GM18505 (cell line): ENCODE data around the gene RANBP1.
A peak's percentile ranks its signal among the peaks of the same experiment; 100 is the strongest.

Experiments
- ATAC-seq: cut with Tn5 transposase; IDR thresholded peaks from one replicate; pipeline ENCODE4 v1.9.1; 2021; ENCODE audit not compliant: unreplicated experiment
- POLR2A ChIP-seq: IDR thresholded peaks from 4 replicates; pipeline ENCODE4 v1.6.1; 2011; ENCODE audit warnings: borderline replicate concordance; ENCODE audit not compliant: insufficient read depth, insufficient read length; ENCODE audit errors: extremely low read depth

RANBP1 gene

DNA sequence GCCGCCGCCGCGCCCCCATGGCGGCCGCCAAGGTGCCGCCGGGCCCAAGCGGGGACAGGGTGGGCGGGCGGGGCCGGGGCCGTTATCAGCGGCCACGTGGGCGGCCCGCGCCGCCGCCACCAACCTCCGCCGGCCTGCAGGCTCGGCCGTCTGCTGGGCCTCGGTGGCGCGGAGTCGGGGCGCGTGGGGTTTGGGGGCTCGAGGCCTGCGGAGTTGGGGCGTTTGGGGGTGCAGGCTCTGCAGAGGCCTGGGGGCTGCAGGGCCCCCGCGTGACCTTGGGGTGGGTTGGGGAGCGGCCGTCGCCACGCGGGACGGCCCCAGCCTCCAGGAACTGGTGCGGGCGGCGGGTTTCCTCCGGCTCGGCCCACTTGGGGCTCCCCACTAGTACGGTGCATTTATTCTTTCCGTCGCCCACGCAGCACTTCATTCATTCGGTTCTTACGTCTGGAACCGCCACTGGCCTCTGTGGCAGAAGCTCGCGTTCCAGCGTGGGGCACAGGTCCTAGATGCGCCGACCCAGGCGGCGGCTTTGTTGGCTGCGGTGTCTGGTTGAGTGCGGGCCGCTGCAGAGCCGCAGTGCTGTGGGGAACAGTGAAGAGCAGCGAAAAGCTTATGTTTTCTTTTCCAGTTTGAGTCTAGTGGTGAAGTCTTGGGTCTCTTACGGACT is 1.9 kb downstream of the RANBP1 start:
- TF ChIP-seq POLR2A: peak; percentile 49
- ATAC-seq: peak; percentile 21

DNA sequence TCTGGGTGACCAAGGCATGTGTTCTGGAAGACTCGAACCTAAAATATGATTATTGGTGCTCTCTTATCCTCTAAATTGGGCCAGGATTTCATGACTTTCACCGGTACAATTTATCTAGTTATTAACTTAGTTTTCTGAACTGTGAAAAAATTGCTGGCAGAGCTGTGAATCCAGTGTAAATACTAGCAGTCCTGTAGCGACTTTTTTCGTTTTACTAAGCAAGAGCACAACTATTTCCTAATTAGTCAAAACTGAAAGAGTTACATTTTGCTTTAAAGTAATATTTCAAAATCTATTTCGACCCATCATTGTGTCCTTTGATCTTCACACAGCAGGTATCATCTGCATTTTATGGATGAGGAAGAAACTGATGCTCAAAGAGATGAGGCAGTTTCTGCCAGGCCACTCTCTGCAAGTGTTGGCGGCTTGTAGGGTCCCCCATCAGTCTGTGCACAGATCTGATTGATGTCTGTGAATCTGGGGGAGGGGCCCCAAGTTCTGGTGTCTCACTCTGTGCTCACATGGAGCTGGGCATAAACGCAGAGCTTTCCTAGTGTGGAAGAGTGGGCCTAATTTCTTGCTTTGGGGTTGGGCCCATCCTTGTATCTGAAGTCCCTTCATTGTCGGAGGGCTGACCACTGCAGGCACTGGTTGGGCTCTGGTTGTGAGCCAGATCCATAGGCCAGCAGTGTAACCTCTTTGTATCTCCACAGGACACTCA is 2.6 kb downstream of the RANBP1 start:
- TF ChIP-seq POLR2A: no peak
- ATAC-seq: no peak

DNA sequence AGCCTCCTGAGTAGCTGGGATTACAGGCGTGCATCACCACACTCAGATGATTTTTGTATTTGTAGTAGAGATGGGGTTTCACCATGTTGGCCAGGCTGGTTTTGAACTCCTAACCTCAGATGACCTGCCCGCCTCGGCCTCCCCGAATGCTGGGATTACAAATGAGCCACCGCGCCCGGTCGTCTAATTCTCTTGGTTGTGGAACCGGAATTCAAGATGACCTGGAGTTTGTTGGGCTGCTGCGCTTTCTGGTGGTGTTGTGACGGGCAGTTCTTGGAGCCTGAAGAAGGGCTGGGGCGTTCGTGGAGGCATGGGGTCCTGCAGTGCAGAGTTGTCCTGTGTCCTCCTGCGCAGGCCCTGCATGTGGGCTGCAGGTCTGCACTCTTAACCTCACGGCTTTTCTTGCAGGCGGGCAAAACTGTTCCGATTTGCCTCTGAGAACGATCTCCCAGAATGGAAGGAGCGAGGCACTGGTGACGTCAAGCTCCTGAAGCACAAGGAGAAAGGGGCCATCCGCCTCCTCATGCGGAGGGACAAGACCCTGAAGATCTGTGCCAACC is 6.0 kb downstream of the RANBP1 start:
- ATAC-seq: no peak

DNA sequence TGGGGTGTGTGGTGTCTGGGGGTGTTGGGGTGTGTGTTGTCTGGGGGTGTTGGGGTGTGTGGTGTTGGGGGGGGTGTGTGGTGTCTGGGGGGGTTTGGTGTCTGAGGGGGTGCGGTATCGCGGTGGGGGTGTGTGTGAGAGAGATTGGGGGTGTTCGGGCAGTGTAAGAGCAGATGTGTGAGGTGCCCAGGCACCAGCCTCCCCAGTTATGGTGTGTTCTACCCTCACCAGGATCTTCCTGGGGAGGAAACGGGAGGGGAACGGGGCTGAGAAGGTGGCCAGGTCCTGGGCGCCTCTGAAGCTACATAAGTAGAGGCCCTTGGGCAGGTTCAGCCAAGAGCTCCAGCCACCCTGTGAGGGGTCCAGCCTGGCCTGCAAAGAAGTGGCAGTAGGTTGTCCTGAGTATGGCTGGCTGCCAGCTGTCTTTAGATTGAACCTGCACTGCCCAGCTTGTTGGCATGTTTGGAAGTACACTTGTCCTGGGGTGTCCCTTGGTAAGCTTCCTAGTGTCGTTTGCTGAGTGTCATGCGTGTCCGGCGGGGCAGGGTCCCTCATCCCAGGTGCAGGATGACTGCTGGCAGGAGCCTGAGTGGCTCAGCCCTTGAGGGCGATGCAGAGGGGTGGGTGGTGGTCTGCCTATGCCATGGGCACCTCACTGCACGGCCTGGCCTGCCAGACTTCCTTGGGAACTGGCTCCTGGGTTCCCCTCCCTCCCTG is 7.6 kb downstream of the RANBP1 start:
- TF ChIP-seq POLR2A: no peak
- ATAC-seq: no peak

More for the DNA sequence above, 6.0 kb downstream of the RANBP1 start:
- no peak for TF ChIP-seq POLR2A

DNA sequence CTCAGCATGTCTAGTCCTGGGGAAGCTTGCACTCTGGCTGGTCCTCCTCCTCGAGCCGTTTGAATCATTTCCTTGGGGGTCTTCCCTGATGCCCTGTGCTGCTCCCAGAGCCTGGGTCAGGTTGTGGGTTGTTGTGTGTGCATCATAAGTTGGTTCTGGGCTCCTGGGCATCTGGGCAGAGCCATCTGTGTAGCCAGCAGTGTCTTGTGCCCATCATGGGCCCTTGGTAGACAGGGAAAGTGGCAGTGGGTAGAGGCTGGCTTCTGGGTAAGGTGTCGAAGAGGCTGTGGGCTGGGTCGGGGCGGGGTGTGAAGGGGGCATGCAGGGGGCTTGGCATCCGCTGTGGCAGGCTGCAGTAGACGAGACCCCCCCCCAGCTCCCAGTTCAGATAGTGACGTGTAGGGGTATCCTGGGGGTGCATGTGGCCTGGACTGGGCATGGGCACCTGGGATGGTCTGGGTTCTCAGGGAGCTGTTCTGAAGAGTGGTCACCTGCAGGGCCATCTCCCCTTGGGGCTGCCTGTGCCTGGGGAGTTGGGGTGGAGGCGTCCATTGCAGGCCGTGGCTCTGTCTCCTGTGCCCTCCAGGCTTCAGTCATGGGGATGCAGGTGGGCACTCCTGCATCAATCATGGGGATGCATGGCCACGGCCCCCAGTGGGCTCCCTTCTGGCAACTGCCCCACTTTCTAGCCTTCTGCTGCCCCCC is 8.3 kb downstream of the RANBP1 start:
- ATAC-seq: no peak
- TF ChIP-seq POLR2A: no peak

DNA sequence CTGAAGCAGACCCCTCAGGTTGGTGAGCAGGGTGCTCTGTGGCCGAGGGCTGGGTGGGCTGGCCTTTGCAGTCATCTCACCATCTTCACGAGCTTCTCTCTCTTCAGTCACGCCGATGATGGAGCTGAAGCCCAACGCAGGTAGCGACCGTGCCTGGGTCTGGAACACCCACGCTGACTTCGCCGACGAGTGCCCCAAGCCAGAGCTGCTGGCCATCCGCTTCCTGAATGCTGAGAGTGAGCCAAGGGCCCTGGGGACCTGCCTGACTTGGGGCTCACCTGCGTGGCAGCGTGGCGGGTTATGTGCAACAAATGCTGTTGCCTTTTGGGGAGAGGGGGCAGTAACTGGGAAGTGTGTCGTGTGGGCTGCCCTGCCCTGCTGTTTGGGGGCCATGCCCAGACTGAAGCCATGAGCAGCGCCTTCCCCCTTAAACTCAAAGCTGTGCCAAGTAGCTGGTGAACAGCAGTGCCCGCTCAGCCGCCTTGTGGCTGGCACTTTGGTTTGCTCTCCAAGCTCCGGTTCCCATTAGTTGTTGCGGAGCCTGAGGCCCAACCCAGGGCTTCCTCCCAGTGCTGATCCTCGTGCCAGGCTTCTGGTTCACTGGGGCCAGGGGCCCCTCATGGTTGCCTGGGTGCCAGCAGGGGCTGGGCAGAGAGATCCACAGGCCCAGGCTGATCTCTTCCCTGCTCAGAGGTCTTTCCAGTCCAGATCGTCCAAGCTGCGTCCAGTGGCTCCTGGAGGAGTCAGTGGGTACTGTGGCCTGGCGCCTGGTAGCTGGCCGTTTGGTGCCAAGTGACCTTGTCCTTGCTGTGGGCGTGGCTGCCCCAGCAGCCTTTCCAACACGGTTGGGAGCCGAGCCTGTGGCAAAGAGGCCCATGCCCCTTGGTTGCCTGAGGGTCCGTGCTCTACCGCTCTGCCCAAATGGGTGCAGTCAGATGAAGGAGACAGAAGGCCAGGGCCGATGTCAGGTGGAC is 9.6 kb downstream of the RANBP1 start:
- ATAC-seq: no peak
- TF ChIP-seq POLR2A: no peak

DNA sequence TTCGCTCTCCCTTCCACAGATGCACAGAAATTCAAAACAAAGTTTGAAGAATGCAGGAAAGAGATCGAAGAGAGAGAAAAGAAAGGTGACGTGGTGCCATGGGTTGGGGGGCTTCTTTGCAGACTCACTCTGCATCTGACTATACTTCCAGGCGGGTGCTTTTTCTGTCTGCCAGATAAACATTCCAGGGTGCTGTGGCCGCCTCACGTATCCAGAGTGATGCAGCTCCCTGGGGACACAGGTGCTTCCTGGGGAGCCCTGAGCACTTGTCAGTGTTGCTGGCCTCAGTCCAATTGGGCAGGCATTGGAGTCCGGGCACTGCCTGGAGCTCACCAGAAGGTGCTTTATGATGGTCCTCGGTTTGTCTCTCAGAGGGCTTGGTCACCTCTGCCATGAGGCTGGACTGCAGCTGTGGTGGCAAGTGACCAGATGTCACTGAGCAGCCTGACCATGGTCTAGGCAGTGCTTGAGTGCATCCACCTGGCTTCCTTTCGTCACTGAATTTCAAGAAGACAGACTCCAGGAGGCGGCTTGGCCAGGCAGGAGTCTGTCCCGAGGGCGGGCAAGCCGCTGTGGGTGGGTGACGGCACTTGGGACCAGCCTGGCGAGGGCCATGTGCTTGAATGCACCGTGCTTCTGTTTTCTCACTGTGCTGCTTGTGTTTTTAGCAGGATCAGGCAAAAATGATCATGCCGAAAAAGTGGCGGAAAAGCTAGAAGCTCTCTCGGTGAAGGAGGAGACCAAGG is 10.6 kb downstream of the RANBP1 start:
- no peak for ATAC-seq
- TF ChIP-seq POLR2A: no peak

DNA sequence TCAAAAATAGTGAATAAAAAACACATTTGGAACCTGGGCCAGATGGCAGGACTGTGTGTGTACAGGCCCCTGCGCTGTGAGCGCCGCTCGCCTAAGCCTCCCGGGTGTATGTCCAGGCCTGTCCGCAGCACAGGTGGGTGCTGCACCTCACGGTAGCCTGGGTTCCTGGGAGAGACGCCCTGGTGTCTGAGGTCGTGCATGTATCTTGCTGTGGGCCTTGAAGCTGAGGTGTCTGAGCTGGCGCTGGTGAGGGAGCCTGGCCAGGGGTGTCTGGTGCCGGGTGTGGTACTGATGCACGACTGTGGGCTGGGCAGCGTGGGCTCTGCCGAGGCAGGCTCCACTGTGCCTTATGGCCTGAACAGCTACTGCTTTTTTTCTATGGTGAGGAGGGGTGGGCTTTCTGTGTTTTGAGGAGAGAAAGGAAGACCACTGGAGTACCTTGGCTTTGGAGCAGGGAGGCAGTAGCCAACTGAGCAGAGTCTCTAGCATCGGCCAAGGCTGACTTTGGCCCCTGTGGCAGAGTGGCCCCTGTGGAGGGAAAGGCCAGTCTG is 11.5 kb downstream of the RANBP1 start:
- no peak for ATAC-seq
- no peak for TF ChIP-seq POLR2A

DNA sequence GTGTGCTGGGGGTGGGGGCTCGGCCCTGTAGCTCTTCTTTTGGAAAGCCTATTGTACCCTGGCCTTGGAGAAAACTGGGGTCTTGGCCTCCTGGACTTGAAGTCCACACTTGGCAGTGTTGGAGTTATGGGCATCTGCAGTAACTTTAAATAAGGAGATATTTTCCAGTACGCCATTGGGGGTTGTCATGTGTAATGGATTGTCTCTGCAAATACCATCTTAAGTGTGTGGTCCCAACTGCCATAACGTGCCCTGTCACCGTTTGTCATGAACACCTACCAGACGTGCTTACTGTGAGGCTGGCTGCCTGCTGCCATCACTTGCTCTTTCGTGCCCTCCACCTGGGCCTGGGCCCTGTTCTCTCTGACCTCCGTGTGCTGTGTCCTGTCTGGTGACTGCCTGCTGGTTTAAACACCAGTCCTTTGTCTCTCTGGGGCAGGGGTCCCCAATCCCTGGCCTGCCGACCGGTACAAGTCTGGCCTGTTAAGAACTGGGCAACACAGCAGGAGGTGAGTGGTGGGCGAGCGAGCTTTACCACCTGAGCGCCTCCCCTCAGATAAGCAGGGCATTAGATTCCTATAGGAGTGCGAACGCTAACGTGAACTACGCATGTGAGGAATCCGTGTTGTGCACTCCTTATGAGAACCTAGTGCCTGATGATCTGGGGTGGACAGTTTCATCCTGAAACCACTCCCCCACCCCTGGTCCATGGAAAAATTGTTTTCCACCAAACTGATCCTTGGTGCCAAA is 12.1 kb downstream of the RANBP1 start:
- ATAC-seq: no peak
- peak; percentile 14 for TF ChIP-seq POLR2A

DNA sequence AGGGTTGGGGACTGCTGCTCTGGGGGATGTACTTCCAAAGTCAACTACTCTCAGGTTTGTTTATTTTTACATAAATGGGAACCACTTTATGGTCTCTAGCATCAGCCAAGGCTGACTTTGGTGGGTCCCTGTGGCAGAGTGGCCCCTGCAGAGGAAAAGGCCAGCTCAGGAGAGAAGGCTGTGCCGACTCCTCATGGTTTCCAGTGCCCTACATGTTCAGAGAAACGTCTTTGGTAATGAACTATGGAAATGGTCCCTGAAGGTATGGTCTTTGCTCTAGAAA is 12.7 kb downstream of the RANBP1 start:
- no peak for TF ChIP-seq POLR2A
- ATAC-seq: no peak

DNA sequence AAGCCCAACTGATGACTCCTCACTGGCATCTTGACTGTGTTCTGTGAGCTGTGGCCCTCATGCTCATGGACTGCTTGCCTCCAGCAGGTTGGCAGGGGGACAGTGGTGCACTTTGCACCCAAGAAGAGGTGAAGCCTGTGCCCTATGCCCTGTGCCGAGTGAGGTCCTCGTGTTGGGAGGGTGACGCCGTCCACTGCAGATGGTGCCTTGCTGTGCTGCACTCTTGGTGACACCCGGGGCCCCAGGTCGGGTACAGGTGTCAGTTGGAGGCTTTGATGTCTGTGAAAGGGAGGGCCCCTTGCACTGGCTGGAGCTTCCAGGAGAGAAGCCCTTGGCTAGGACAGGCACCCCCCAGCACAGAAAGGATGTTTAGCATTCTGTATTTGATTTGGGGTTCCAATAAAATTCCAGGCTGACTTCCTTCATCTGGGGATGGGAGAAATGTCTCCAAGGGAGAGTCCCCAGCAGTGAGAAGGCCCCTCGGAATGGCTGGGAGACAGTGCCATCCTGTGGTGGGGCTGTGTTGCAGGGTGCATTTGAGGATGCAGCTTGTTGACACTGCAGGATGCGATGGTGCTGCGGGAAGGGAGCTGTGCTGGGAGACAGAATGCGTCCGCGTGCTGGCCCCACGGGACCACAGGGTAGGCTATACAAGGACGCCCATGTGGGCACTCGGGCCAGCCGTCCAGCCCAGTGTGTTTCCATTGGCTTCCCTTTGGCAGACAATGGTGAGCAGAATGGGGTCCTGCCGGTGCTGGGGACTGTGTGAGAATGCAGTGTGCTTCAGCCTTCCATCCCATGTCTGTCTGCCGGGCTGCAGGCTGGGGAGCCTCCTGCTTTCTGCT is 13.2 kb downstream of the RANBP1 start:
- no peak for ATAC-seq
- no peak for TF ChIP-seq POLR2A

DNA sequence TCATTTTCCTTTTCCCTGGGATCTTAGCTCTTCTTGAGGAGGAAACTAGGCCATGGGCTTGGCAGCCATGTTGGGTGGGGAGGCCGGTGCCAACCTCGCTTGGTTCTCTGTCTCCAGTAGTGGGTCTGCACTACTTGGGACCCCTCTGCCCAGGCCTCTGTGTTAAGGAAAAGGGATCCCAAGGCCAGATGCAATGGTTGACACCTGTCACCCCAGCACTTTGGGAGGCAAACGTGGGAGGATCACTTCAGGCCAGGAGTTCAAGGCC is 13.8 kb downstream of the RANBP1 start:
- ATAC-seq: no peak
- no peak for TF ChIP-seq POLR2A
